ENCODE data around the gene TMEM100.

DNA sequence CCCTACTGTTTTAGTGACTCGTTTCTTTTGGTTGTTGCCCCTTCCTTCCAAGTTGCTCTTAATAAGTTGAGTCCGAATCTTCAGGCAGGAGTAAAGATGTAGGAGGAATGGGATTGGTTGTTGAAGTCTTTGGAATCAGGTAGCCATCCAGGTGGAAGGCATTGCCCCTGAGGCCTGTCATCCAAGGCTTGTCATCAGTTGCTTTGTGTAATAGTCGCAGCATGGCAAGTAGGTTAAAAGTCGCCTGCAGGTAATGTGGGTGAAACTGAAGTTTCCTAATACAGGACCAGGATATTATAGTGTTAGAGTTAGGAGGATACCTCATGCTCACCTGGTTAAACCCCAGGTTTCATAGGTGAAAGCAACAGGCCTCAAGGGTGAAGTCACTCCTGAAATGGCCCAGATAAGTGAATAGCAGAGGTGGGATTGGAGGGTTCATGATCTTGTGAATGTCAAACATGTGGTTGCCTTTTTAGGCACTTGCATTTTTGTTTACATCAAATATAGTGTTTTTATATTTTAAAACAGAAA, 29.1 kb upstream of the TMEM100 start:
- TF ChIP-seq TARDBP (IDR thresholded peaks at IDR 0.05) (no peak), FOXA1 (IDR thresholded peaks at IDR 0.05) (no peak)

All from HEK293T (cell line).